HepG2 (cell line): ENCODE results near the gene ARL2. TPM values are rescaled to one million over a fixed set of nuclear protein-coding genes. Genes with fewer than 3 reads are reported as not detected.
A peak's percentile ranks its signal among the peaks of the same experiment; 100 is the strongest.

Source experiments
- EZH2 ChIP-seq: conservative IDR thresholded peaks from 2 replicates; pipeline ENCODE4 v1.6.1; 2012; ENCODE audit warnings: mild to moderate bottlenecking, low read depth, low read length, moderate library complexity
- FOXC1 ChIP-seq: sonication (generic); formaldehyde crosslinking; IDR thresholded peaks from 2 replicates; pipeline ENCODE4 v1.8.0; 2022; ENCODE audit warnings: mild to moderate bottlenecking, missing genetic modification reagents, borderline replicate concordance
- GLMP ChIP-seq: sonication (generic); formaldehyde crosslinking; IDR thresholded peaks from 2 replicates; pipeline ENCODE4 v1.9.0; 2021; ENCODE audit warnings: missing genetic modification reagents, mild to moderate bottlenecking, borderline replicate concordance
- HNRNPH1 ChIP-seq: fragments of 200-400 bp; formaldehyde crosslinking; optimal IDR thresholded peaks from 2 replicates; pipeline ENCODE3; 2017; ENCODE audit warnings: mild to moderate bottlenecking, low read depth, low read length
- KLF13 ChIP-seq: sonication (generic); formaldehyde crosslinking; IDR thresholded peaks from 2 replicates; pipeline ENCODE4 v1.4.0; 2020; ENCODE audit warnings: mild to moderate bottlenecking, missing genetic modification reagents
- NR1H2 ChIP-seq: sonication (generic); formaldehyde crosslinking; IDR thresholded peaks from 2 replicates; pipeline ENCODE4 v1.8.1; 2022; ENCODE audit warnings: low read depth, missing genetic modification reagents, borderline replicate concordance
- NR2C2 ChIP-seq: sonication (generic); formaldehyde crosslinking; IDR thresholded peaks from 2 replicates; pipeline ENCODE4 v1.4.0; 2020; ENCODE audit warnings: missing genetic modification reagents, mild to moderate bottlenecking, moderate library complexity, borderline replicate concordance
- PRMT3 ChIP-seq: sonication (generic); formaldehyde crosslinking; IDR thresholded peaks from 2 replicates; pipeline ENCODE4 v1.8.1; 2022; ENCODE audit warnings: low read depth, mild to moderate bottlenecking, moderate library complexity, missing genetic modification reagents, borderline replicate concordance
- SAFB2 ChIP-seq: sonication (generic); formaldehyde crosslinking; IDR thresholded peaks from 2 replicates; pipeline ENCODE4 v1.5.1; 2020; ENCODE audit warnings: missing genetic modification reagents, low read depth, mild to moderate bottlenecking, borderline replicate concordance
- SALL1 ChIP-seq: sonication (generic); formaldehyde crosslinking; IDR thresholded peaks from 2 replicates; pipeline ENCODE4 v1.8.0; 2022; ENCODE audit warnings: mild to moderate bottlenecking, missing genetic modification reagents
- SRSF4 ChIP-seq: fragments of 200-400 bp; formaldehyde crosslinking; IDR thresholded peaks from one replicate; pipeline ENCODE4 v1.6.1; 2018; ENCODE audit warnings: mild to moderate bottlenecking, low read depth, low read length, moderate library complexity; ENCODE audit not compliant: poor library complexity, severe bottlenecking
- TBX2 ChIP-seq: sonication (generic); formaldehyde crosslinking; IDR thresholded peaks from 2 replicates; pipeline ENCODE4 v1.5.0; 2020; ENCODE audit warnings: missing genetic modification reagents, mild to moderate bottlenecking, borderline replicate concordance
- XBP1 ChIP-seq: sonication (generic); formaldehyde crosslinking; IDR thresholded peaks from 2 replicates; pipeline ENCODE4 v1.5.0; 2020; ENCODE audit warnings: missing genetic modification reagents
- ZBTB1 ChIP-seq: sonication (generic); formaldehyde crosslinking; IDR thresholded peaks from 2 replicates; pipeline ENCODE4 v1.4.0; 2020; ENCODE audit warnings: missing genetic modification reagents, borderline replicate concordance
- ZBTB8A ChIP-seq: sonication (generic); formaldehyde crosslinking; IDR thresholded peaks from 2 replicates; pipeline ENCODE4 v1.4.0; 2020; ENCODE audit warnings: mild to moderate bottlenecking, low read depth, missing genetic modification reagents, borderline replicate concordance
- ZFP91 ChIP-seq: sonication (generic); formaldehyde crosslinking; IDR thresholded peaks from 2 replicates; pipeline ENCODE4 v1.9.0; 2022; ENCODE audit warnings: missing genetic modification reagents, mild to moderate bottlenecking, borderline replicate concordance
- ZMAT5 ChIP-seq: sonication (generic); formaldehyde crosslinking; IDR thresholded peaks from 2 replicates; pipeline ENCODE4 v1.5.0; 2020; ENCODE audit warnings: mild to moderate bottlenecking, low read depth, missing genetic modification reagents, borderline replicate concordance
- ZNF552 ChIP-seq: sonication (generic); formaldehyde crosslinking; IDR thresholded peaks from 2 replicates; pipeline ENCODE4 v1.9.0; 2022; ENCODE audit warnings: missing genetic modification reagents, mild to moderate bottlenecking, borderline replicate concordance
- ZNF557 ChIP-seq: sonication (generic); formaldehyde crosslinking; IDR thresholded peaks from 2 replicates; pipeline ENCODE4 v1.4.0; 2020; ENCODE audit warnings: missing genetic modification reagents
- ZNF768 ChIP-seq: sonication (generic); formaldehyde crosslinking; IDR thresholded peaks from 2 replicates; pipeline ENCODE4 v1.4.0; 2020; ENCODE audit warnings: missing genetic modification reagents
- polyA plus RNA-seq, 8 experiments: library from polyadenylated mRNA; depleted of rRNA in 3 of 8; stranded (reverse) in 7 of 8; unstranded in 1 of 8; fragments of >200 nt; fragmentation: Illumina TruSeq in 4 of 8; extraction: Trizol in 4 of 8; gene quantifications; 2 replicates each; pipeline versions ENCODE4 v1.2.1 to v1.2.3, GENCODE V29; 2011 to 2016; ENCODE audit warnings: low read depth in 4 of 8, missing spikeins in 1 of 8, mixed read lengths in 1 of 8; ENCODE audit not compliant: insufficient read depth in 1 of 8
- total RNA-seq, 5 experiments: library from RNA; depleted of rRNA; stranded (reverse); fragments of >200 nt; fragmentation: Illumina TruSeq; extraction: Trizol; gene quantifications; 2 replicates each; pipeline ENCODE4 v1.2.3, GENCODE V29; 2016; ENCODE audit warnings: low read depth in 1 of 5
- TF ChIP-seq, protein P1 (sequence below): sonication (generic); formaldehyde crosslinking; IDR thresholded peaks from 2 replicates; pipeline ENCODE4 v1.5.0; 2020; ENCODE audit warnings: missing genetic modification reagents
- TF ChIP-seq, protein P2 (sequence below): IDR thresholded peaks from 2 replicates; pipeline ENCODE4 v1.6.1; 2016; ENCODE audit warnings: missing genetic modification reagents, missing compliant biosample characterization

Gene ARL2
- total and polyA plus RNA-seq, 2 of the 13 experiments (the other 11 are each of a cell fraction or from before 2014, with no cell fraction given) = 82.9 to 84.4 TPM

DNA sequence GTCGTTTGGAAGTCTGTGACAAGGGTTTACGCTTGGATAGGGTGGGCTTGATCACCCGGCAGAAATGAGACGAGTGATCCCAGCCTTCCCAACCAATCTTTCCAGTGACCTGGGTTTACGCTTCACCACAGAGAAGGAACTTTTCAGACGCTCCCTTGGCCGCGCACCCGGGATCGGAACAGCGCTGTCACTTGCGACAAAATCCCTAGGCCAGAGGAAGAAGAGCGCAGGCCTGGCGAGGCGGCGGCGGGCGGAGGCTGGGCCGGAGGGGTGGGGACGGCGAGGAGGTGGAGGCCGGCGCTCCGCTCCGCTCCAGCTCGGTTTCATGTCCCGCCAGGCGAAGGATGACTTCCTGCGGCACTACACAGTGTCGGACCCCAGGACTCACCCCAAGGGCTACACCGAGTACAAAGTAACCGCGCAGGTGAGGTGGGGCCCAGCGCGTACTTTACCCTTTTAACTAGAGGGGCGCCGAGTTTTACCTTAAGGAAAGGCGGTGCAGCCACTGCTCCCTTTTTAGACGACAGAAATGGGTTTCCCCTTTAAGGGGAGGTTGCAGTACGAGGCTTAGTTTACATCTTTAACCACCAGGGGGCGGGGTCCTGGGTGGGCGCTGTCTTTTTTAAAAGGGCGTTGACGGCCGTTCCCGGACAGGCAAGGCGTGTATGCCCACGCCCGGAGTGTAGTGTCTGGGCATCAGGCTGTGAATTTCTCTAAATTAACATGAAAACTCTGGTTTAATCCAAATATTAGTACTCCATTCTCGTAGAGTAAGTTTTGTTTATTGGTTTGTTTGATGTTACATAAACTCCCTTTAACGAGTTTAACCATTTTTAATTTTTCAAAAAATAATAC is 13.5 kb downstream of the ARL2 start, which contains the start of gene SNX15 (continued):
- TF ChIP-seq, protein P1, sequence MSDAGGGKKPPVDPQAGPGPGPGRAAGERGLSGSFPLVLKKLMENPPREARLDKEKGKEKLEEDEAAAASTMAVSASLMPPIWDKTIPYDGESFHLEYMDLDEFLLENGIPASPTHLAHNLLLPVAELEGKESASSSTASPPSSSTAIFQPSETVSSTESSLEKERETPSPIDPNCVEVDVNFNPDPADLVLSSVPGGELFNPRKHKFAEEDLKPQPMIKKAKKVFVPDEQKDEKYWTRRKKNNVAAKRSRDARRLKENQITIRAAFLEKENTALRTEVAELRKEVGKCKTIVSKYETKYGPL (CRISPR knock-in tag) = no peak
- TF ChIP-seq ZFP91 = peak; percentile 99
- TF ChIP-seq SAFB2 (CRISPR knock-in tag) = peak; percentile 90; the same call in 1 of the 2 replicates
- no peak for TF ChIP-seq XBP1 (CRISPR knock-in tag)
- TF ChIP-seq KLF13 = 0 out of 2 replicates have a peak, but pooled peaks have one; percentile 55
- no peak for TF ChIP-seq GLMP (CRISPR knock-in tag)
- no peak for TF ChIP-seq PRMT3 (CRISPR knock-in tag)
- no peak for TF ChIP-seq NR1H2 (CRISPR knock-in tag)
- TF ChIP-seq NR2C2 (CRISPR knock-in tag) = peak; percentile 48; the same call in 1 of the 2 replicates
- TF ChIP-seq ZNF768 (CRISPR knock-in tag) = peak; percentile 61; the same call in 1 of the 2 replicates
- TF ChIP-seq SRSF4 = no peak
- peak; percentile 89 for TF ChIP-seq HNRNPH1
- TF ChIP-seq ZNF557 (CRISPR knock-in tag) = no peak
- TF ChIP-seq SALL1 = peak; percentile 76
- no peak for TF ChIP-seq ZBTB1 (CRISPR knock-in tag)
- TF ChIP-seq FOXC1 (CRISPR knock-in tag) = peak; percentile 80; the same call in 1 of the 2 replicates
- TF ChIP-seq, protein P2, sequence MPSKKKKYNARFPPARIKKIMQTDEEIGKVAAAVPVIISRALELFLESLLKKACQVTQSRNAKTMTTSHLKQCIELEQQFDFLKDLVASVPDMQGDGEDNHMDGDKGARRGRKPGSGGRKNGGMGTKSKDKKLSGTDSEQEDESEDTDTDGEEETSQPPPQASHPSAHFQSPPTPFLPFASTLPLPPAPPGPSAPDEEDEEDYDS (CRISPR knock-in tag) = peak; percentile 33; the same call in 1 of the 2 replicates
- TF ChIP-seq ZMAT5 (CRISPR knock-in tag) = no peak
- TF ChIP-seq TBX2 (CRISPR knock-in tag) = peak; percentile 67
- no peak; the same call in 1 of the 2 replicates for TF ChIP-seq ZNF552 (CRISPR knock-in tag)
- TF ChIP-seq ZBTB8A = no peak
- TF ChIP-seq EZH2 = no peak
